Measurements from ENCODE around the gene SLC1A2. TPM values are rescaled to one million over a fixed set of nuclear protein-coding genes. Genes with fewer than 3 reads are reported as not detected.

SLC1A2 gene
- total RNA-seq, 4 donors from 2014 or later, result 1.0 to 3.4 (median 2.0) TPM

- no peaks in the 10 kb centered on the region for H3K27me3 ChIP-seq
- peaks cover 77% of the 10 kb centered on the region for H3K36me3 ChIP-seq
- H3K27ac ChIP-seq, result no peak overlapping the region
- WGBS, result 90% methylated on average over 10 of the region's 10 CpGs
- TF ChIP-seq POLR2A (IDR thresholded peaks at IDR 0.05) (no peak), POLR2AphosphoS5 (IDR thresholded peaks at IDR 0.05) (no peak), EP300 (IDR thresholded peaks at IDR 0.05) (no peak)
- TF ChIP-seq, protein P1, sequence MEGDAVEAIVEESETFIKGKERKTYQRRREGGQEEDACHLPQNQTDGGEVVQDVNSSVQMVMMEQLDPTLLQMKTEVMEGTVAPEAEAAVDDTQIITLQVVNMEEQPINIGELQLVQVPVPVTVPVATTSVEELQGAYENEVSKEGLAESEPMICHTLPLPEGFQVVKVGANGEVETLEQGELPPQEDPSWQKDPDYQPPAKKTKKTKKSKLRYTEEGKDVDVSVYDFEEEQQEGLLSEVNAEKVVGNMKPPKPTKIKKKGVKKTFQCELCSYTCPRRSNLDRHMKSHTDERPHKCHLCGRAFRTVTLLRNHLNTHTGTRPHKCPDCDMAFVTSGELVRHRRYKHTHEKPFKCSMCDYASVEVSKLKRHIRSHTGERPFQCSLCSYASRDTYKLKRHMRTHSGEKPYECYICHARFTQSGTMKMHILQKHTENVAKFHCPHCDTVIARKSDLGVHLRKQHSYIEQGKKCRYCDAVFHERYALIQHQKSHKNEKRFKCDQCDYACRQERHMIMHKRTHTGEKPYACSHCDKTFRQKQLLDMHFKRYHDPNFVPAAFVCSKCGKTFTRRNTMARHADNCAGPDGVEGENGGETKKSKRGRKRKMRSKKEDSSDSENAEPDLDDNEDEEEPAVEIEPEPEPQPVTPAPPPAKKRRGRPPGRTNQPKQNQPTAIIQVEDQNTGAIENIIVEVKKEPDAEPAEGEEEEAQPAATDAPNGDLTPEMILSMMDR (IDR thresholded peaks at IDR 0.05), result no peak
- H3K4me3 ChIP-seq, result no peak overlapping the region
- no peak for DNase-seq (ENCODE audit: low spot score in 2 of 2)
- H3K4me1 ChIP-seq, result peaks cover 9% of the 10 kb centered on the region
- no peaks in the 10 kb centered on the region for H3K9me3 ChIP-seq
Observed at GRCh38 chr11:35207471-35208403, 211.6 kb downstream of the SLC1A2 start.

DNA sequence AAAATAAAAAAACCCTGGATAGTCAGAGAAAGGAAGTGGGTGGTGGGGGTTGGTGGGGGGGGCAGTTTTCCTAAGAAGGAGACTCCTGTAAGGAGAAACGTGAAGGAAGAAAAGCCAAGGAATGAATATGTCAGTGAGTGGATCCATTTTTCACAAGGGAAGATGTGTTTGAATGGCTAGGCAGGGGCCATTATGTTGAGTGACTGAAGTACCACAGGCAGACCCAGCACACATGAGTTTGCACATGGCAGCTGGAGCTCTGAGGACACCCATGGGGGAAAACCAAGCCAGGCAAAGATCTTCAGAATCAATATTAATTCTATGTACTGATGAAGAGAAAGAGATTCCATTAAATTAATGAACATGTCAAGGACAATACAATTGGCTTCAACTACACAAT is 212.7 kb downstream of the SLC1A2 start:
- WGBS, result 88% methylated on average over 1 of the region's 1 CpG
- Histone ChIP-seq H3K27me3 (no peaks in the 10 kb centered on the region), H3K4me1 (no peaks in the 10 kb centered on the region), H3K27ac (no peak overlapping the region), H3K4me3 (no peak overlapping the region), H3K9me3 (no peaks in the 10 kb centered on the region), H3K36me3 (peaks cover 87% of the 10 kb centered on the region)
- TF ChIP-seq POLR2A (IDR thresholded peaks at IDR 0.05) (no peak), EP300 (IDR thresholded peaks at IDR 0.05) (no peak), POLR2AphosphoS5 (IDR thresholded peaks at IDR 0.05) (no peak)
- TF ChIP-seq, protein P1 (IDR thresholded peaks at IDR 0.05), result no peak
- DNase-seq (ENCODE audit: low spot score in 2 of 2), result no peak

DNA sequence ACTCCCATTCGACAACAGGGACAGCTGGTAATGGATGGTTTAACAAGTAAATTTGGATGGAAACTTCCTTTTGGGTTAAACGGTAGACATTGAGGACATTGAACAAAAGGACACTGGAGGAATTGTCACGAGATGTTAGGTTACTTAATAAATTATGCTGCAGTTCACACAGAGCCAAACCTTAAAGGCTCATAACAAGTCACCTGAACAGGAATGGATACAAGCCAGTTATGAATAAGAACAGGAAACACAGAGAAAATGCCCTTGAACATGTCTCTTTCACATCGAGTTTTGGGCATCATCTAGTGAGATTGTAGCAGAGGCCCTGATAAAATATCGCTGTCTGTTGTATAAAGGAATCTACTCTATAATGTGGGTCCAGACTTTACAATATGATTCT is 214.7 kb downstream of the SLC1A2 start:
- H3K4me1 ChIP-seq, result no peaks in the 10 kb centered on the region
- whole genome bisulfite sequencing, result 78% methylated on average over 5 of the region's 5 CpGs

More for the DNA sequence above, 214.7 kb downstream of the SLC1A2 start:
- no peaks in the 10 kb centered on the region for H3K27me3 ChIP-seq
- no peaks in the 10 kb centered on the region for H3K9me3 ChIP-seq
- peaks cover 90% of the 10 kb centered on the region for H3K36me3 ChIP-seq
- no peak overlapping the region for H3K27ac ChIP-seq
- no peak for TF ChIP-seq POLR2A (IDR thresholded peaks at IDR 0.05)
- TF ChIP-seq POLR2AphosphoS5 (IDR thresholded peaks at IDR 0.05), result no peak
- TF ChIP-seq, protein P1 (IDR thresholded peaks at IDR 0.05), result no peak
- TF ChIP-seq EP300 (IDR thresholded peaks at IDR 0.05), result no peak
- no peak for DNase-seq (ENCODE audit: low spot score in 2 of 2)
- H3K4me3 ChIP-seq, result no peak overlapping the region

Other genes with a start within 250 kb of the SLC1A2 start
- gene PAMR1, start 106.1 kb upstream of the SLC1A2 start, total RNA-seq, result 10 to 100 TPM; 13.3 to 25.8 (median 14.6) TPM
- gene FJX1, start 198.9 kb upstream of the SLC1A2 start, total RNA-seq, result 10 to 100 TPM; 16.8 to 29.9 (median 22.9) TPM
- 10 to 100 TPM; 21.3 to 55.7 (median 31.3) TPM for gene TRIM44, start 243.2 kb upstream of the SLC1A2 start, total RNA-seq